ENCODE measurements around the gene ZNF454. TPM values are rescaled to one million over a fixed set of nuclear protein-coding genes. Genes with fewer than 3 reads are reported as not detected.

Gene ZNF454
- total RNA-seq, 1 donor, result not detected

GRCh38 chr5:178988436-178989220, 47.6 kb downstream of the ZNF454 start:
- Histone ChIP-seq H3K4me3 (ENCODE audit: low read length) (no peak overlapping the region), H3K27me3 (ENCODE audit: insufficient read depth, low read length) (peaks cover 2% of the 10 kb centered on the region), H3K4me1 (ENCODE audit: insufficient read depth, low read length) (no peaks in the 10 kb centered on the region), H3K9me3 (ENCODE audit: low read depth, low read length) (no peaks in the 10 kb centered on the region)

- H3K9me3 ChIP-seq (ENCODE audit: low read depth, low read length), result no peaks in the 10 kb centered on the region
- H3K4me3 ChIP-seq (ENCODE audit: low read length), result no peak overlapping the region
- H3K27me3 ChIP-seq (ENCODE audit: insufficient read depth, low read length), result peaks cover 5% of the 10 kb centered on the region
- H3K4me1 ChIP-seq (ENCODE audit: insufficient read depth, low read length), result no peaks in the 10 kb centered on the region
These were observed 48.3 kb downstream of the ZNF454 start for GRCh38 chr5:178989311-178989710.

GRCh38 chr5:178990491-178990890, 49.5 kb downstream of the ZNF454 start:
- Histone ChIP-seq H3K4me3 (ENCODE audit: low read length) (no peak overlapping the region), H3K27me3 (ENCODE audit: insufficient read depth, low read length) (peaks cover 8% of the 10 kb centered on the region), H3K9me3 (ENCODE audit: low read depth, low read length) (no peaks in the 10 kb centered on the region), H3K4me1 (ENCODE audit: insufficient read depth, low read length) (no peaks in the 10 kb centered on the region)

GRCh38 chr5:178991190-178992145, 50.5 kb downstream of the ZNF454 start:
- Histone ChIP-seq H3K9me3 (ENCODE audit: low read depth, low read length) (no peaks in the 10 kb centered on the region), H3K4me1 (ENCODE audit: insufficient read depth, low read length) (no peaks in the 10 kb centered on the region), H3K4me3 (ENCODE audit: low read length) (no peak overlapping the region), H3K27me3 (ENCODE audit: insufficient read depth, low read length) (peaks cover 9% of the 10 kb centered on the region)

- peaks cover 9% of the 10 kb centered on the region for H3K27me3 ChIP-seq (ENCODE audit: insufficient read depth, low read length)
- H3K4me3 ChIP-seq (ENCODE audit: low read length), result no peak overlapping the region
- no peaks in the 10 kb centered on the region for H3K4me1 ChIP-seq (ENCODE audit: insufficient read depth, low read length)
- H3K9me3 ChIP-seq (ENCODE audit: low read depth, low read length), result no peaks in the 10 kb centered on the region
These were observed 51.4 kb downstream of the ZNF454 start for GRCh38 chr5:178992291-178992895.

- Histone ChIP-seq H3K9me3 (ENCODE audit: low read depth, low read length) (no peaks in the 10 kb centered on the region), H3K4me1 (ENCODE audit: insufficient read depth, low read length) (no peaks in the 10 kb centered on the region), H3K27me3 (ENCODE audit: insufficient read depth, low read length) (peaks cover 9% of the 10 kb centered on the region), H3K4me3 (ENCODE audit: low read length) (no peak overlapping the region)
These were observed 52.3 kb downstream of the ZNF454 start for GRCh38 chr5:178993236-178993765.

GRCh38 chr5:178993955-178994579, 53.1 kb downstream of the ZNF454 start:
- Histone ChIP-seq H3K4me1 (ENCODE audit: insufficient read depth, low read length) (no peaks in the 10 kb centered on the region), H3K9me3 (ENCODE audit: low read depth, low read length) (no peaks in the 10 kb centered on the region), H3K27me3 (ENCODE audit: insufficient read depth, low read length) (peaks cover 9% of the 10 kb centered on the region), H3K4me3 (ENCODE audit: low read length) (no peak overlapping the region)

GRCh38 chr5:178994580-178995340, 53.8 kb downstream of the ZNF454 start, which contains the start of gene GRM6:
GRM6 (minus strand) TSS chr5:178995320; CDS start chr5:178994944, 376 bp downstream.
- Histone ChIP-seq H3K27me3 (ENCODE audit: insufficient read depth, low read length) (peaks cover 9% of the 10 kb centered on the region), H3K4me1 (ENCODE audit: insufficient read depth, low read length) (no peaks in the 10 kb centered on the region), H3K4me3 (ENCODE audit: low read length) (no peak within 1 kb of the TSS), H3K9me3 (ENCODE audit: low read depth, low read length) (no peaks in the 10 kb centered on the region)

- Histone ChIP-seq H3K4me1 (ENCODE audit: insufficient read depth, low read length) (no peaks in the 10 kb centered on the region), H3K4me3 (ENCODE audit: low read length) (no peak overlapping the region), H3K9me3 (ENCODE audit: low read depth, low read length) (no peaks in the 10 kb centered on the region), H3K27me3 (ENCODE audit: insufficient read depth, low read length) (peaks cover 9% of the 10 kb centered on the region)
These were observed 54.3 kb downstream of the ZNF454 start for GRCh38 chr5:178995341-178995690.

GRCh38 chr5:178996156-178996555, 55.2 kb downstream of the ZNF454 start:
- Histone ChIP-seq H3K4me1 (ENCODE audit: insufficient read depth, low read length) (no peaks in the 10 kb centered on the region), H3K9me3 (ENCODE audit: low read depth, low read length) (no peaks in the 10 kb centered on the region), H3K27me3 (ENCODE audit: insufficient read depth, low read length) (peaks cover 9% of the 10 kb centered on the region)

GRCh38 chr5:178997191-178997590, 56.2 kb downstream of the ZNF454 start:
- no peaks in the 10 kb centered on the region for H3K4me1 ChIP-seq (ENCODE audit: insufficient read depth, low read length)
- H3K9me3 ChIP-seq (ENCODE audit: low read depth, low read length), result no peaks in the 10 kb centered on the region
- H3K27me3 ChIP-seq (ENCODE audit: insufficient read depth, low read length), result peaks cover 9% of the 10 kb centered on the region
- H3K4me3 ChIP-seq (ENCODE audit: low read length), result no peak overlapping the region

More at GRCh38 chr5:178996156-178996555, 55.2 kb downstream of the ZNF454 start:
- H3K4me3 ChIP-seq (ENCODE audit: low read length), result no peak overlapping the region

GRCh38 chr5:178998441-178998840, 57.4 kb downstream of the ZNF454 start:
- Histone ChIP-seq H3K4me1 (ENCODE audit: insufficient read depth, low read length) (no peaks in the 10 kb centered on the region), H3K27me3 (ENCODE audit: insufficient read depth, low read length) (peaks cover 7% of the 10 kb centered on the region), H3K9me3 (ENCODE audit: low read depth, low read length) (no peaks in the 10 kb centered on the region), H3K4me3 (ENCODE audit: low read length) (no peak overlapping the region)

- H3K4me3 ChIP-seq (ENCODE audit: low read length), result no peak overlapping the region
- H3K4me1 ChIP-seq (ENCODE audit: insufficient read depth, low read length), result no peaks in the 10 kb centered on the region
- peaks cover 9% of the 10 kb centered on the region for H3K9me3 ChIP-seq (ENCODE audit: low read depth, low read length)
- H3K27me3 ChIP-seq (ENCODE audit: insufficient read depth, low read length), result no peaks in the 10 kb centered on the region
These were observed 65.6 kb downstream of the ZNF454 start for GRCh38 chr5:179006564-179006963.

GRCh38 chr5:179008667-179009066, 67.7 kb downstream of the ZNF454 start:
- no peaks in the 10 kb centered on the region for H3K4me1 ChIP-seq (ENCODE audit: insufficient read depth, low read length)
- peaks cover 15% of the 10 kb centered on the region for H3K9me3 ChIP-seq (ENCODE audit: low read depth, low read length)
- no peak overlapping the region for H3K4me3 ChIP-seq (ENCODE audit: low read length)
- no peaks in the 10 kb centered on the region for H3K27me3 ChIP-seq (ENCODE audit: insufficient read depth, low read length)
